Measurements from ENCODE around the gene CTBP2.

Gene CTBP2

DNA sequence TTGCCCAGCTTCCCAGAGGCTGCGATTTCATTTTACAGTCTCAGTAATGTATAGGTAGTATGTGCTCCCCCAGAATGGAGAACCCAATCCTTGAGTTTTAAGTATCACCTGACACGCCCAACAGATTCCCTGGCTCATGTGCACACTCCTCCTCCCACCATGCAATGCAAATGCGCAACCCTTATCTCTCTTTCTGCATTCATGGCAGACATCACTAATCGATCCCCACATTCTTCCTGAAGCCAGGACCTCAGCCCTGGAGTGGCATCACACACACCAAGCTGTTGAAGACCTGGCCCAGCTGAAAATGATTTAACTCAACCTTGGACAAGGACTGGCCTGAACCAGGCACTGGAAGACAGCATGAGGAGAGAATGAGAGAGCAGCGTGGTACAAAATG lies 150.0 kb downstream of the CTBP2 start:
- no peak for DNase-seq (ENCODE audit: low read depth in 2 of 2)

DNA sequence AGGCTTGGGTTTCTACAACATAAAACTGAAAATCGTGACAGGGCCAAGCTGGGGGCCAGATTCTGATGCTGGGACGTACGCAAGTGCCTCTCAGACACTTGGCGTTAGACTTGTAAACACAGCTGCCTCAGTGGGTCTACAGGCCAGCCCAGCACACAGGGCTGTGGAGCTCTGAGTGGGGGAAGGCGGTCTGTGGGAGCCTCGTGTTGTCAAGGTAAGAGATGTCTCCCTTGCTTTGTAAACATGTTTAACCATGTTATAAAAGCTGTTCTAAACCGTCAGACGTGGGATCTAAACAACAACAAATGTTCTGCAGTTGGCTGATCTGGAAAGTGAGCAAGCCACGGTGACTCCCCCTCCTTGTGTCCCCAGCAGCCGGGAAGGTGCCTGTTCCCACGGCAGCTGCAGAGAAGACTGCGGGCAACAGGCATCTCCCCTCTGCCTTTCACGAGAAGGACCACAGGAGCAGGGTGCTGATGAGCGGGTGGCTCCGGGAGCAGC lies 150.7 kb downstream of the CTBP2 start:
- DNase-seq (ENCODE audit: low read depth in 2 of 2): no peak

DNA sequence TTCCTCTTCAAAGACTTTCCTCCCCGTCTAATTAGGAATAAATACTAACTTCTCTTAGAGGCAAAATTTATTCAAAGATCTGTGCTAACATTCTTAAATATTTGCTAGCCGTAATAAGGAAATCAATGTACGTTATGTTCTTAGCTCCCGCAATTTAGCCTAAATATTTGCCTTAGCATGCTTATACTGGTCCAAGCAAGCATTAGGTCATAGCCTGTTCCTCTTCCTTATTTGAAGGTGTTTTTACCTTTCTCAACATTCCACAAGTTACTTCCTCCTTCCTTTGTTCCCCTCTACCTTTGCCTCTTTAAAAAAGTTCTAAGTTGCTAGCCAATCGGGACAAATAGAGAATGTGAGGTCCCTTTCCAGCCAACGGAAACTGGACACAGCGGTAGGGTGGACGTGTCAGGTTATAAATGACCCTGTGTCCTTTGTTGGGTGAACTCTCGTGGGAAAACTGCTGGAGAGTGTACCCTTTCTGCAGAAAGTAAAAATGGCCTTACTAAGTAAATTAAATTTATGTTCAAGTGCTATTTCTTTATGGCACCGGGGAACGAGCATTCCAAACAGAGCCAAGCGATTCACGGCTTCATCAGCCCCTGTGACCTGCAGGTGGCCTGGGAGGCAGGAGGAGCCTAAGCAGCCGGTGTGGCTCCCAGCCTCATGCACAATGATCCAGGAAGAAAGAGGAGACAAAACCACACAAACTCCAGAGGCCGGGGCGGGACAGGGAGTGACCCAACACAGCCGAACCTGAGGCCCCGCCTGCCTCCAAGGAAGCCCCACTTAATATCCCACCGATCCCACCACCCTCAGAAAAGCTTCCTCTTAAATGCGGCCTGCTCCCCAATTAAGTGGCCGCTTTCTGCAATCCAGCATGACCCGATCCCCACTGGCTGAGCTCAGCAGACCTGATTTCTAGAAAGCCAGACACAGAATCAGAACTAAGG lies 151.4 kb downstream of the CTBP2 start:
- no peak for DNase-seq (ENCODE audit: low read depth in 2 of 2)

DNA sequence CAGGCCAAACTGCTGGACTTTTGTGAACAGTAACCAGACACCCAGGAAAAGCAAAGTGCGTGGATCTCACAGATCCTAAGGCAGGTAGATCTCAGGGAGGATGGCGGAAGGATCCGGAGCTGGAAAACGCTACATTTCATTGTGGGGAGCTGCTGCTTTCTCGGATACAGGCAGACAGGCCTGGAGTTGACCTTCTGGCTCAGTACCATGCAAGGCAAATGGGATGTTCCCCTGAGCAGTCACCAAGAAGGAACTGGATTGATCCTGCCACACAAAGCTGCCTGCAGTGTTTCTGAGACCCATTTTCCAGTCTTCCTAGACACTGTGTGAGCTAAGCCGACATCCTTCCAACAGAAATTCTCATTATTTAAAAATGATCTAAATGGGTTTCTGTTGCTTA lies 152.9 kb downstream of the CTBP2 start:
- DNase-seq (ENCODE audit: low read depth in 2 of 2): no peak

DNA sequence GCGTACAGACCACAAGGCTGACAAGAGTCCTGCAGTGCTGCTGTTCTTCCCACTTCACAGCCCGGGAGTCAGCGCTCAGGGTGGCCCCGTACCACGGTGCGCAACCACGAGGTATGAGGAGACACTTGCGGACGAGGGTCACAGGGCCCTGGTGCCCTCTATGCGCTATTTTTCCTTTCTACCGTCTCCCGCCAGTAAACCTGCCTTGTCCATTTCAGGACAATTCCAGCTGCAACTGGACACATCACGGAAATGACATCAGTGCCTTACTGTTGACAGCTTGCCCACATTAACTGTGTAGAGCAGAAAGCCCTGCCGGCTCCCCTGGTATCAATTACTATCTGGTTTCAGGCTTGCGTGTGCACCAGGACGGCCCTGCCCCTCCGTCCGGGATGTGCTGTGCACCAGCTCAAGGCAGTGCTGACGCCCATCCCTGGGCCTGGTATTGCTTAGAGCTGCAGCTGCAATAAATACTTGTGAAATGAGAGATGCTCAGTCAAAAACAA lies 153.4 kb downstream of the CTBP2 start:
- DNase-seq (ENCODE audit: low read depth in 2 of 2): no peak

DNA sequence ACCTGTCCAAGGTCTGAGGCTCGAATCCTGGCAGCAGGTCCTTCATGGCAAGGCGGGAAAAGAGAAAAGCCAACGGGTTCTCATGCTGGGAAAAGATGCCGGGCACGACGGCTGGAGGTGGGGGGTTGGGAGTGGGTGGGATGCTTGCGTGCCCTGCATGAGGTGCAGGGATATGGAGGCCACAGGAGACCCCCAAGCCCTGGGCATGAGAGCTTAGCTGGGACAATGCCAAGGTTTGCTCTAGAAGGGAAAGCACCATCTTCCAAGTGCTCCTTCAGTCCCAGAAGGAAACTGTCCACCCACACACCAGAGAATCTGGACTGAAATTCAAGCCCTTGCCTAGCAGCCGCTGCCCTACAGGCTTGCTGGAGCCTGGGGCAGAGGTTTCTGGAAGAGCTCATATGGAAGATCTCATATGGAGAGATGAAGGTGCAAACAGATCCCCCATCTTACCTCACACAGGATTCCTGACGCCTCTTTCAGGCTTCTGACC lies 154.1 kb downstream of the CTBP2 start:
- no peak for DNase-seq (ENCODE audit: low read depth in 2 of 2)

DNA sequence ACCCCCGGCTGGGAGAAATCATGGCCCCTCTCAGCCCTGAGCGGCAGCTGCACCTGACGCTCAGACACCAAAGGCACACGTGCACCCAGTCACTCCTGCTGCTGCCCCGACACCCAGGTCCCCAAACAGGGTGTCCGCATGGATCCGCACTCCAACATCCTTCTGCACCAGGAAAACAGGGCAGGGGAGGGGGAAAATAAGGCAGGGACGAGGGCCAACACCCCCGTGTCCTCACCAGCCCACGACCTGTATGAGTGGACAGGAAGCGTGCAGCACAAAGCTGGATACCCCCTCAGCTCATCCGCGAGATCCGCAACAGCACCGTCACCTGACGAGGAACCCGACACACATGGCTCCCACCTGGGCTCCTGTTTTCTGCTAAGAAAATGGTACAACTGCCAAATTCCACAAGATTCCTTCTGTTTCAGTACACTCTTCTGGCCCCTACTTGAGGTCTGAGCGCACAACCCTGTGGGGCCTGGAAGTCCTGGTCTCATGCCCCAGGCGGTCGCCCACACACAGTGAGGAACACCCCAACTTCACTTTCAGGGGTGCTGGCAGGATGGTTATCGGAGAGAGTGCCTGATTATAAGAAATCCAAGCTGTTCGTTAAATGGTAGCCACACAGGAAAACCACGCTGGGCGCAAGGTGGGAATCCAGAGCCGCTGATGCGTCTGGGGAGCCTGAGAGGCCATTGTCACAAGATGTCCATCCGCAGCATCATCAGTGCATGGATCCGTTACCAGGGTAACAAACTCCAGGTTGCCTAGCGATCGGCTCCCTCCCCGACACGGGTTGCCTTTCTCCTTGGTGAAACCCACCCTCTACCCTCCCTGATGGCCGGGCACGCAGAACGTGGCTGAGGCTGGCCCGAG lies 154.8 kb downstream of the CTBP2 start:
- DNase-seq (ENCODE audit: low read depth in 2 of 2): no peak

DNA sequence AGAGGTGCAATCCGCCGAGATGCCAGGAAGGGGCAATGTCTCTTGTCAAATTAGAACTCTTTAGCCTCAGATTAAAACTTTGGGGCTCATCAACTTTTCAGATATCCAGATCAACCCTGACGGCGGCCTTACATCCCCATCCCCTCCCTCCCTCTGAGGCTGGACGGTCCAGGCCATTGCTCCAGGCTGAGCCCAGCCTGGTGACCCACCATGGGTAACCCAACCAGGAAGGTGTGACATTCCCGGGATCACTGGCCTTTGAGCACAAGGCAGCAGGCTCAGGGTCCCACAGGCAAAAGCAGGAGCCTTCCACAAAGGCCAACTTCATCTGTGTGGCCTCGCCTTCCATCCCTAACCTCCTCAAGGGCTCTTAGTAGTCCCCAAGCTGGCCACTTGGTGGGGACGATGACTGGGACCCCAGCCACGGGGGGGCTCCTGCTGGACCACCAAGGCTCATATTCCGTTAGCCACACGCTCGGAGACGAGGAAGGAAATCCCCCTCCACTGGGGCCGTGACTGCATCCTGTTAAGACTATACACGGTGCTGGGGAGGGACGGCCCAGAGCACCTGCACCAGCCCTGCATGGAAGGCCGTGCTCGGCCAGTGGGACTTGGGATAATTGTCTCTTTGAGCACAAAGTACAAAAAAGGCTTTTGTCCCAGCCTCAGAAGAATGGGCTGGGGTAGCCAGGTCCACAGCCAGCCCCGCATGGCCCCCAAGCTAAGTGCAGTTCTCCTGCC lies 155.6 kb downstream of the CTBP2 start:
- no peak for DNase-seq (ENCODE audit: low read depth in 2 of 2)

DNA sequence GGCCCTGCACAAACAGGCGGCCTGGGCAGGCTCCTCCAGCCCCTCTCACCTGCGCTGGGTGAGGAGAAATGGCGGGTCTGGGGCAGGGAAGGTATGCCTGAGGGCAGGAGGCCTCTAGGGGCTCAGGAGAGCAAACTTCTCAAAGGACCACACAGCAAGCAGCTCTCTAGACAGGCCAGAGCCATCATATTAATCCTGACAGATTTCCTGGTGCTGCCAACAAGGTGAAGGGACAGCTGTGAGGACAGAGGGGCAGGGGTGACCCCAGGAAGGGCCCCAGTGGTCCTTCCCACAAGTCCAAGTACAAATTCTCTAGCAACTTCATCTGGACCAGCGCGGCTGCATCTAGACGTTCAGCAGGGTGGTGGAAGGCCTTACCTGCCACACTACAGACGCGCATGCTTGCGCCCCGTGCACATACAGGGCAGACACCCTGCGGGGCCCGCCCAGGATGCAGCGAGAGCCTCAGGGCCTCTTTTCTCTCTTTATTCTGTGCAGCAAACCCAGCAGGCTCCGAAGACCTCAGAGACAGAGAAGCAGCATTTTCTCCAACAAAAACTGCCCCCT lies 156.4 kb downstream of the CTBP2 start:
- no peak for DNase-seq (ENCODE audit: low read depth in 2 of 2)

DNA sequence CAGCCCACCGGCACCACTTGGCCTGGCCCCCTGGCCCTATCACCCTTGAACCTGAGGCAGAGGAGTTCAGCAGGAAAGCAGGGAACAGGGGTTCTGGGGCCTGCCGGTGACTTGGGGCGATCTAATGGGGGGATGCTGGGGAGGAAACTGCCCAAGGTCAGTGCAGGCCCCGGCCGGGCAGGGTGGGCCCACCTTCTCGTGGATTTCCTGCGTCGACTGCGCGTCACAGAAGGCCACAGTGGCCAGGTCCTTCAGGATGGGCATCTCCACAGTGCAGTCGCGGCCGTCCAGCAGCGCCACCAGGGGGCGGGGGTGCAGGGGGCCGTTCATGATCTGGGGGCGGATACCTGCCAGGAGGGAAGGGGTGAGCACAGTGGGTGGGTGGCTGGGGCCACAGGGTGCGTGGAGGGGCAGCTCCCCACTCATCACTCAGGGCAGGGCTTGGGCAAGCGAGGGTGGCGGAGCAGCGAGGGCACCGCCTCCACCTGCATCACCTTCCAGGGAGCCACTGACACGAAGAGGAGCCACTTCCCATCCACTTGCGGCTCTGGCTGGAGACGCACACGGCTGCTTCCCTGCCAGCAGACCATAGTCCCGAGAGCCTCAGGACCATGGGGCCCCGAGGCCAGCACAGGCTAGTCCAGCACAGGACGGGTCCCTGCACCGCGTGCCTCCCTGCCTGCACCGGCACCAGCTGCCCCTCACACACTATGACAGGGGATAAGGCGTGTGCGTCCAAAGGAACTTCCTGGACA lies 157.0 kb downstream of the CTBP2 start:
- no peak for DNase-seq (ENCODE audit: low read depth in 2 of 2)

DNA sequence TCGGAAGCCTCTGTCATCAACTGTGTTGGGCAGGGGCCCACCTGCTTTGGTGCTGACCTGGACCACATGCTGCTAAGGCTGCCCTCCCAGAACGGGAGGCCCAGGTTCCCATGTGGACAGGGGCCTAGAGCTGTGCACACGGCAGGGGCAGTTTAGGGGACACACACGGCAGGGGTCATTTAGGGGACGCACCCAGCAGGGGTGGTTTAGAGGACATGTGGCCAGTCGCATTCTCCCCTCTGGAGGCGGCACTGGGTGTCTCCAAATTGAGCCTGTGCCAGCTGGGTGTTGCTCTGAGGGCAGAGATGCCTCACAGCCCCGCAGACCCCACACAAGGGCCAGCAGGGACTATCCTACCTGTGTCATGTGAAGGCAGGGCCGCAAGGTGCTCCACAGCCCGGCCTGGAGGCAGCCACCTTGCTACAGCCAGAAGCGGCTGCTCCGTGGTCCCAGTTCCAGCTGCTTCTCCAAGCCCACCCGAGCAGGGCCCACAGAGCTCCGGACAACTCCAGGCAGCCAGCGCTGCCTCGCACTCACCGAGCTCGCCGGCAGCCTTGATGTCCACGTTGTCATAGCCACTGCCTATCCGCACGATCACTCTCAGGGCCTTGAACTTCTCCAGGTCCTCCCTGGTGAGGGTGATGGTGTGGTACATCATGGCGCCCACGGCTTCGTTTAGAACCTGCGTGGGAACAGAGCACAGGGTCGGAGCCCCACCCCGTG lies 157.8 kb downstream of the CTBP2 start:
- DNase-seq (ENCODE audit: low read depth in 2 of 2): no peak

DNA sequence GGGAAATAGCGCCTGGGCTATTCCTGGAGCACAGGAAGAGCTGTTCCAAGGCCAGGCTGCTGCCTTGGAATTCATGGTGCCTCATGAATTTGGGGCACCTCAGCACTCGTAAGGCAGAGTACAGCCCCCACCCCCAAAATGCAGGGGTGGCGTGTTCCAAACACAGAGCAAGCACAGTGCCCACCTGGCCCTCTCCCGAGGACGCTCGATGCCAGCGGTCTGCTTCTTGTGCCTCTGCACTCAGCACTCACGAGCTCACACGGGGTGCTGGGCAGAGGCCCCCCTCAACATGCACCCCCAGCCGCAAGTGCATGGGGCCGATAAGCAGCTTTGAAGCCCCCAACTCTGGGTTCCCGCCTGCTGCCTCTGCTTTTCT lies 158.3 kb downstream of the CTBP2 start:
- DNase-seq (ENCODE audit: low read depth in 2 of 2): no peak

DNA sequence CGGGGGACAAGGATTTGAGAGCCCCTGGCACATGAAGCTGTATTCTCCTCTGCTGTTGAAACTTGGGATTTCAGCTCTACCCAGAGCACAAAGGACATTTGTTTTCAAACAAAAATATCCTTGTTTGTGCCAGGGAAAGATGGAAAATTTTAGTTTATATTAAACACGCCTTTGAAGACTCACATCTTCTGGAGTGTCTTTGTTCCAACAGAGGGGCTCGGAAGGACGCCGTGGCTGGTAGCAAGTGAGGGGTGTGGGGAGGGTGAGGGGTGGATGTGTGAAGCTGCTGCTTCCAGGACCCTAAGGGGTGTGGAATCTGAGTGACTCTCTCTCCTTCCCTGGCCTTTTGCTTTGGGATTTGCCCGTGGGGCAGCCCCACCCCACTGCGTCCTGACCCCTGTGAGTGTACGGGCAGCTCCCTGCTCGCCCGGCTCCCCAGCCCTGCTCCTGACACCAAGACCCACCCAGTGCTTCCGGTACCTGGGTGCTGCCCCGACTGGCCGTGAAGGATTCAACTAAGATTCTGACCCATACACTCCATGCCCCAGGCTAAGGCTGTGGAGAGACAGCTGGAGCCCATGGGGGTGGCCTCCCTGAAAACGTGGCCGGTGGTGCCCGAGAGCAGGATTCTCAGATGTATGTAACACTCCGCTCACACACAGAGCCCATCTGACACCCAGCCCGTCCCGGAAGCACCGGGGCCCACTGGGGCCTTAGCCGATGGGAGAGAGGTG lies 158.9 kb downstream of the CTBP2 start:
- DNase-seq (ENCODE audit: low read depth in 2 of 2): no peak

DNA sequence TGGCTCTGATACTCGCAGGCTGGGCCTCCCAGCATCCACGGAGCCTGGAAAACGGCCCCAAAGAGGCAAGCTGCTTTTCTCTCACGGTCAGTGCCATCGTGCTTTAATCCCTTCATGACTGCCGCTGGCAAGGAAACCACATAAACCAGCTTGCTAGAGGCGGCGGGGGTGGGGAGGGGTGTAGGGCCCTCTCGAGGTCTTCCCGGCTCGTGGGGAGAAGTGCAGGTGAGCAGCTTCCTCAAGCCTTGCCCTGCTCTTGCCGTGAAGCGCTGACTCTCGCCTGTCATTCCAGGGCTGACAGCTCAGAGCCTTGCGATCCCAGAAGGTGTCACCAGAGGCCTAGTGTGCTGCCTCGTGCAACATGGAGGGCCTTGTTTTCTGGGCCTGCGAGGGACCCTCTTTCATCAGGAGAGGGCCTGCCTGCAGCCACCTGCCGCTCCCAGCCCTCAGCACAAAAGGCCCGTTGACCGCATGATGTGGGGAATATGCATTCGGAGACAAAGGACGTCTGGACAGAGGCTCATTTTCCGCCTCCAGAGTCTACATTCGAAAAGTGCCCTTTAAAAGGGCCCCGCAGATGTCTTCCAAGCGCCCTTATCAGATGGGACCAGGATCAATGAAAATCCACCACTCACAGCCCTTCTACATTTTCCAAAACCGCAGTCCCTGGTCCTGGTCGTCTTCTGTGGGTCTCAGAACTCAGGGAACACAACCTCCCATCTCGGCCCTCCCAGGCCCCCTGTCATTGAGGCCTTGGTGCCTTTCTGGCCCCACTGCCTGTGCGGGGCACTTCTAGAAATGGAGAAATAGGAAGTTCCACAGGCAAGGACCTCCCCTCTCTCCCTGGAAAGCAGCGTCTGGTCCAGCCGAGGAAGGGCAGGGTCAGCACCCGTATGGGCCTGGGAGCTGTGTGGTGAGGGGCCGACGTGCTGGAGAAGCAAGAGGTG lies 159.7 kb downstream of the CTBP2 start:
- no peak for DNase-seq (ENCODE audit: low read depth in 2 of 2)

DNA sequence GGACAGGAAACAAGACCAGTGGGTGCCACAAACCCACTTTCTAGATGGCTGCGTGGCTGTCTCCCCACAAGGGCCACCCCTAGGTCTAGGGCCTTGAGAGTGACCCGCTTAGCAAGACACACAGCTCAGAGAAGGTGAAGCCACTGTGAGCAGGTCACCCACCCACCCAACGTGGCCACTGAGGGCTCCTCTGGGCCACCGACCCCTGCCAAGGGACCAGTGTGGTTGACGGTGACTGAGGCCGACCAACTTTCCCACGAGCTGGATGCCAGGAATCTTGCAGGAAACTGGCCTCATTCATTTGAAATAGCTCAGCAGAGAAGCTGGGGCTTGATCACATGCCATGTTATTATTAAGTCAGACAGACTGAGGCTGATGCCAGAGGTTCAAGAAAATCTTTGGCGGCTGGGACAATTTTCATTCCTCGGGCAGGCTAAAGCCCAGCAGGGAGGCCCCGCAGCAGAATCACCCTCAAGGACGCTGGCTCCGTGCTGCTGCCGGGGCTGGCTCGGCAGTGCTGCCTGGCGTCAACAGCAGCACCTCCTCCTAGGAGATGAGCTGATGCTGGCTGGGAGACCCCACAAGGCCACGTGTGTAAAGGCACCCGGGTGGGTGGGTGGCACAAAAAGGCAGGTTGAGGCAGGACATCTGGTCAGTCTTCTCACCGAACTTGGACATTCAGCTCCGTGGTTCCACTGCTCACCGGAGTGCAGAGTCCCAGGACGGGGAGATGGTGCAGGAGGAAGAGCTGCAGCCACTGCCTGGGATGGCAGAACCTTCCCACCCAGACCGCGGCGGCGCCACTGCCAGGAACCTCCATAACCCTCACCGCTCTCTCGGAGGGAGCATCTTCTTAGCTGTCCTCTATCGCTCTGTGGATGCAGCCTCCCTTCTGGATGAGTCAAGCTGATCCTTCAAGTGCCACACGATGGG lies 160.7 kb downstream of the CTBP2 start:
- no peak for DNase-seq (ENCODE audit: low read depth in 2 of 2)

DNA sequence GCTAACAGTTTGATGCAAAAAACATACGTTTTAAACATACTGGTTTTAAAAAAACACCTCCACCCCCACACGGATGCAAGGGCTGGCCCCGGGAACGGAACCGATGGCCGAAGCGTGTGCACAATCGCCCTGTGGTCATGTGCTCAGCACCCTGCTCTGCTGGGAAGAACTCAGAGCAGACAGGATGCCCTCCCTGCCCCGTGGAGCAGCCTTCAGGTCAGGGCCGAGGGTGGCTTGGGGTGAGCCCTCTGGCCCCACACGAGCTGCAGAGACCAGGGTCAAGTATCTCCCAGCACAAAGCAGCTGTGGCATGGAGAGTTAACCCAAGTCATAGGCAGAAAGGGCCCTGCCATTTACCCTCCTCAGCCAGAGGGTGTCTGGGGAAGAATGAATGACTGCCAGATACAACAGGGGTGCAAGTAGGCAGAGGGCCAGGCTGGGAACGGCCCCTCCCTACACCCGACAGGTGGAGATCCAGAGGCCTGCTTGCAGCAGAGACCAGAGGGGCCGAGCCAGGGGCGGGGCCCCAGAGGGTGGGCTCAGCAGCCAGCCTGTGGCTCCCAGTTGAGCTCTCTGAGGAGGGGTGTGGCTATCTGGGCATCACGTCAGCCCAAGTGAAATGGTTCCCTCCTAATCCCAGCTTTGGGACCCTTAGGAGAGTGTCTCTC lies 161.6 kb downstream of the CTBP2 start:
- no peak for DNase-seq (ENCODE audit: low read depth in 2 of 2)
